Activated CD4-positive, alpha-beta T cell treated with anti-CD3 and anti-CD28 coated beads, Interleukin-2, amount 10 ng/mL, durations not matched to agents 7 days and 5 days (primary cell): ENCODE results near the gene NPR2. TPM values are rescaled to one million over a fixed set of nuclear protein-coding genes. Genes with fewer than 3 reads are reported as not detected.

ENCODE experiments used
- CTCF ChIA-PET: fragments of 350-600 bp; sonication (Branson Sonifier 250); formaldehyde crosslinking; loops from one replicate; lab custom pipeline; 2021; ENCODE audit warnings: antibody characterized with exemption; lab: Charles Lee
- POLR2A ChIA-PET: fragments of 350-600 bp; sonication (Branson Sonifier 250); formaldehyde crosslinking; loops from one replicate; lab custom pipeline; 2021; ENCODE audit warnings: antibody characterized with exemption; lab: Charles Lee
- DNase-seq: peaks from one replicate; pipeline ENCODE4 v3.0.0-alpha.2; 2020
- H3K27ac Mint-ChIP-seq: one replicate; pipeline ENCODE4 v1.8.0; 2021; ENCODE audit warnings: mild to moderate bottlenecking, moderate library complexity, mixed read lengths
- H3K27me3 Mint-ChIP-seq: one replicate; pipeline ENCODE4 v1.8.0; 2021; ENCODE audit warnings: mixed read lengths
- H3K36me3 Mint-ChIP-seq: one replicate; pipeline ENCODE4 v1.8.0; 2021; ENCODE audit warnings: low read depth, mixed read lengths
- H3K4me1 Mint-ChIP-seq: one replicate; pipeline ENCODE4 v1.8.0; 2021; ENCODE audit warnings: mixed read lengths
- H3K4me3 Mint-ChIP-seq: one replicate; pipeline ENCODE4 v1.8.0; 2021; ENCODE audit warnings: mild to moderate bottlenecking, moderate library complexity, mixed read lengths
- H3K9me3 Mint-ChIP-seq: one replicate; pipeline ENCODE4 v1.8.0; 2021; ENCODE audit warnings: mixed read lengths
- total RNA-seq, 2 experiments: library from RNA; stranded (reverse); gene quantifications; one replicate each; pipeline ENCODE4 v1.2.3, GENCODE V29; 2021

The NPR2 gene
- total RNA-seq, 2 experiments from 2014 or later, result 8.7 to 11.7 TPM

DNA sequence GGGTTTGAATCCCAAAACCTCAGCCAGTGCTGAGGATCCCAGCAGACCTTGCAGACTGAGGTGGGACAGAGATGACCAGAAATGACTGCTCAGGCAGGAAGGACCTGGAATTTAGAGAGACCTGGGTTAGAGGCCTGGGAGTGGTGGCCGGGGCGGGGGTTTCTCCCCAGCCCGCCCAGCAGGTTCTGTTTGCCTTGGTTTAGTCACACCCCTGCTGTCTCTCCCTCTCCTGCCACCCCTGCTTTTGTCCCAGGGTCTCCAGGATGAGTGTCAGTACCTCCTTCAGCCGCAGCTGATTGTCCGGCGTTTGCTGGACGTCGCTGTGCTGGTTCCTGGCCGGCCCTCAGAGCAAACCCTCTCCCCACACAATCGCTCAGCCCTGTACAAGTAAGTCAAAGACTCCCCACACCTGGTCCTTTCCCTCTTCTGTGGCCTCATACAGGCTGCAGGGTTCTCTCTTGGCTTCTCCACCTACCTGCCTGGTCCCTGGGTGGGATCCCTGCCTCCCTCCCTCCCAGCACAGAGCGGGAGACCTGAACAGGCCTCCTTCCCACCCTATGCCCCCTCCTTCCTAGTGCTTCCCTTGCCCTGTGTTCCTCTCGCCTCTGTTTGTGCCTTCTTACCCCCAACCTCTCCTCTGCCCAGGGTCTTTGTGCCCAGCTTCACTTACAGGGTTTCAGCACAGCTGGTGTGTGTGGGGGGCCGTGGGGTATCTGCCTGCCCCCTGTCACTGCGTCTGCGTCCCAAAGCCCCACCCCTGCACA, 49.7 kb downstream of the NPR2 start:
- DNase-seq, result no peak
- peaks cover 17% of the 10 kb centered on the region for H3K4me1 Mint-ChIP-seq
- H3K9me3 Mint-ChIP-seq, result no peaks in the 10 kb centered on the region
- H3K27ac Mint-ChIP-seq, result no peak overlapping the region
- no peaks in the 10 kb centered on the region for H3K36me3 Mint-ChIP-seq
- POLR2A ChIA-PET, result interaction anchor here (0.6 kb wide), 1 partner anchor 1793 kb away, joined by 9 read pairs; no protein-coding TSS in a partner anchor
- H3K4me3 Mint-ChIP-seq, result no peak overlapping the region
- H3K27me3 Mint-ChIP-seq, result no peaks in the 10 kb centered on the region
- CTCF ChIA-PET, result interaction anchor here (1.1 to 1.7 kb wide), 3 partner anchors 13 to 15 kb away, joined by 4 to 6 read pairs (median 6); no protein-coding TSS in a partner anchor

DNA sequence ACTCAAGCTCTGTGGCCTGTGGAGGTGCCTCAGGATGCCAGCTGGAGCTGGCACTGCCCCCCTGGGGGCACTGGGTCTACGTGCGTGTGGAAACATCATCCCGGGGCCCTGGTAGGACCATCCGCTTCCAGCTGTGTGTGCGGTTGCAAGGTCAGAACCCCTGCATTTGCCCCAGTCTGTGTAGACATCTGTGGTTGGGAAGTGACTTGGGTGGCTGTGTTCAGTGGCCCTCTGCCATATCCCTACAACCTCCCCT, 50.2 kb downstream of the NPR2 start:
- ChIA-PET POLR2A (interaction anchor here (0.6 kb wide), 1 partner anchor 1794 kb away, joined by 9 read pairs; no protein-coding TSS in a partner anchor), CTCF (interaction anchor here (1.0 to 1.7 kb wide), 3 partner anchors 13 to 18 kb away, joined by 3 to 6 read pairs (median 4); no protein-coding TSS in a partner anchor)
- no peaks in the 10 kb centered on the region for H3K27me3 Mint-ChIP-seq
- no peaks in the 10 kb centered on the region for H3K9me3 Mint-ChIP-seq
- H3K4me1 Mint-ChIP-seq, result peaks cover 18% of the 10 kb centered on the region
- no peak overlapping the region for H3K4me3 Mint-ChIP-seq
- H3K36me3 Mint-ChIP-seq, result no peaks in the 10 kb centered on the region
- H3K27ac Mint-ChIP-seq, result no peak overlapping the region
- no peak for DNase-seq

DNA sequence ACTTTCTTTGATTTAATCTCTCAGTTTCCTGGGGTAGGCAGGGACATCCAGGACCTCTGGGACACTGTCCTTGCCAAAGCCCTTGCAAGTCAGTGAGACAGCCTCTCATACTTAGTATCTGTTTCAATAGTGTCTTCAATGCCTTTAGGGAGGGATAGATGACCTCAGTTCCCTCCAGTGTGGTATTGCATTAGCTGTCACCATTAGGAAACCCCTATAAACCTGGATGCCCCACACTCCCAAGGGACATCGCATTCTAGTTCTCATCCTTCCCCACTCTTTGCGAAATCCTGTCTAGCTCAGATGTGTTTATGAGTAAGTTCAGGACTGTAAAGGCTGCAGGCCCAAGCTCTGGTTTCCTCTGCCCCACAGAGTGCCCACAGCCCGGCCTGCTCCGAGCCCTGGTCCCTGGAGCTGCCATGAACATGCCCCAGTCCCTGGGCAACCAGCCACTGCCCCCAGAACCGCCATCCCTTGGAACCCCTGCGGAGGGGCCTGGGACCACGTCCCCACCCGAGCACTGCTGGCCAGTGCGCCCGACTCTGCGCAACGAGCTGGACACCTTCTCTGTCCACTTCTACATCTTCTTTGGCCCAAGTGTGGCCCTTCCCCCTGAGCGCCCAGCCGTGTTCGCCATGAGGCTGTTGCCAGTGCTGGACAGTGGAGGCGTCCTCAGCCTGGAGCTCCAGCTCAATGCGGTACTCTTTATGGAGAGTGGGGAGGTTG, 50.8 kb downstream of the NPR2 start:
- no peak for DNase-seq
- H3K36me3 Mint-ChIP-seq, result no peaks in the 10 kb centered on the region
- peaks cover 22% of the 10 kb centered on the region for H3K4me1 Mint-ChIP-seq
- CTCF ChIA-PET, result interaction anchor here (0.6 to 1.7 kb wide), 4 partner anchors 12 to 789 kb away, joined by 3 to 6 read pairs (median 4); no protein-coding TSS in a partner anchor
- H3K9me3 Mint-ChIP-seq, result no peaks in the 10 kb centered on the region
- no peak overlapping the region for H3K4me3 Mint-ChIP-seq
- no peak overlapping the region for H3K27ac Mint-ChIP-seq
- POLR2A ChIA-PET, result interaction anchor here (0.6 kb wide), 1 partner anchor 1794 kb away, joined by 9 read pairs; no protein-coding TSS in a partner anchor
- H3K27me3 Mint-ChIP-seq, result no peaks in the 10 kb centered on the region

DNA sequence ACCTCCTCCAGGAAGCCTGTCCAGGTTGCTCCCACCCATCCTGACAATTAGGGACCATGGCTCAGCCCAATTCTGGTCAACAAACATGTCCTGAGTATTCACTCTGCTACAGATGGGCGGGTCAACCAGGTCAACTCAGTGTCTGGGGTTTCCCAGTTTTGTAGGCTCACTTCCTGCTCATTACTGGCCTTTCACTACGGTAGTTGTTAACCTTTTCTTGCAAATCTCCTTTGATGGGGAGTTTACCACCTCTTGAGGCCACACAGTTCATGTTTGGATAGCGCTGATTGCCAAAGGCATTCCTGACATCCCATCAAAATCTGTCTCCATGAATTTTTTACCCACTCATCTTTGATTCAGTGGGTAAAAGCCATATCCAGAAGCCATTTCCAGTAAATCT, 51.4 kb downstream of the NPR2 start:
- no peak for DNase-seq
- ChIA-PET CTCF (interaction anchor here (0.6 kb wide), 1 partner anchor 788 kb away, joined by 4 read pairs; no protein-coding TSS in a partner anchor), POLR2A (no interaction called here)
- H3K27me3 Mint-ChIP-seq, result no peaks in the 10 kb centered on the region
- H3K9me3 Mint-ChIP-seq, result no peaks in the 10 kb centered on the region
- peaks cover 22% of the 10 kb centered on the region for H3K4me1 Mint-ChIP-seq
- no peaks in the 10 kb centered on the region for H3K36me3 Mint-ChIP-seq
- H3K27ac Mint-ChIP-seq, result no peak overlapping the region
- H3K4me3 Mint-ChIP-seq, result no peak overlapping the region

DNA sequence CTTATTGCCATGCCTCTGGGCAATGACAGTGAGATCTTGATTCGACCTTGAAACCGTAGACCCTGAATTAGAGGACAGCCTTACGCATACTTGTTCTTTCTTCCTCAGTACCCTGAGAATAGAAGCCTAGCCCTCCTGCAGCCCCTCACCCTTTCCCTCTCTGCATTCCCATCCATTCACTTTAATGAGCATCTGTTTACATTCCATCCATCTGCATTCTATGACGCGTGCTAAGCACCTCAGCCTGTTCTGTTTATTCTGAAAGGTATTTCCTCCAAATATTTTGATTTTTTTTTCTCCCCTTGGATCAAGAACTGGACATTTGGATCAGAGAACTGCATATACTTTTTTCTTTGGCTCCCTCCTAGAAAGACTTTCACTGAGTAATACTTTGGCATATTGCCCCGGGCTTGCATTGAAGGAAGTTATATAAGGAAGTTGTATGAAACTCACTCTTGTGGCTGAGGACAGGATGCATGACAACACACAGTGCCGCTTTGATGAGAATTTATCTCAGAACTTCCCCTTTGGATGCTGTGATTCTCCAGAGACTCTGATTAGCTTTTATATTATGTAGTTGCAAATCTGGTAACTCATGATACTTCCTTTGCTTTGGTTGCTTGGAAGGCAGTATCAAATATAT, 53.4 kb downstream of the NPR2 start:
- CTCF ChIA-PET, result interaction anchor here (0.8 to 1.9 kb wide), 3 partner anchors 18 to 54 kb away, joined by 3 to 4 read pairs (median 3); partner anchors contain the start of gene SPAG8
- DNase-seq, result peak; percentile 41
- no peak overlapping the region for H3K4me3 Mint-ChIP-seq

DNA sequence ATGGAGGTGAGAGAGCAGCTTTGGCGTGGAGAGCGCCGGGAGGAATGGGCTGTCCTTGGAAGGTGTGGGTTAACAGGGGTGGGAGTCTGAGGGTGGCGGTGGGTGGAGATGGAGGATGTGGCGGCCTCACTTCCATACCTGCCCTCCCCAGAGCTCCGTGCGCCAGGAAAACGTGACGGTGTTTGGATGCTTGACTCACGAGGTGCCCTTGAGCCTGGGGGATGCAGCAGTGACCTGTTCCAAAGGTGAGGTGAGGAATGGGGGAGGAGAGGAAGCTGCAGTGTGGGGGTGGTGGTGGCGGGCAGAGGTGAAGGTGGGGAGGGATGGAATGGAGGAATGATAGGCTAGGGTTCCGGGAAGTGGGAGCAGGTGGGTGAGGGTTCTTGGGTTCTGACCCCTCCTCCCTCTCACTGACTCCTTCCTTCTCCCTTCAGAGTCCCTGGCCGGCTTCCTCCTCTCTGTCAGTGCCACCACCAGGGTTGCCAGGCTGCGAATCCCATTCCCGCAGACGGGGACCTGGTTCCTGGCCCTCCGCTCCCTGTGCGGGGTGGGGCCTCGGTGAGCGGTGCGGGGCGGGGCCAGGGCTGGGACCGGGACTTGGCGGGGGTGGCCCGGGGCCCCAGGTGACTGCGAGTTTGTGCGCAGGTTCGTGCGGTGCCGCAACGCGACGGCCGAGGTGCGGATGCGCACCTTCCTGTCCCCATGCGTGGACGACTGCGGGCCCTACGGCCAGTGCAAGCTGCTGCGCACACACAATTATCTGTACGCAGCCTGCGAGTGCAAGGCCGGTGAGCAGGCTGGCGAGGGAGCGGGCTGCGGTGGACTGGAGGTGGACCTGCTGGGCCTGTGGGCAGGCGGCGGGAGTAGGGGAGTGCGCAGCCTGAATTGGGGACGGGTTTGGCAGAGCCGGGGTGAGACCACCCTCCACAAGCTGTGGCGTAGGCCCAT, 54.7 kb downstream of the NPR2 start:
- H3K4me3 Mint-ChIP-seq, result no peak overlapping the region
- peaks cover 22% of the 10 kb centered on the region for H3K4me1 Mint-ChIP-seq
- CTCF ChIA-PET, result interaction anchor here (1.0 to 2.5 kb wide), 4 partner anchors 10 to 75 kb away, joined by 3 to 9 read pairs (median 5); no protein-coding TSS in a partner anchor
- no peaks in the 10 kb centered on the region for H3K27me3 Mint-ChIP-seq
- no peak for DNase-seq
- H3K27ac Mint-ChIP-seq, result peak overlapping the region; percentile 33
- no peaks in the 10 kb centered on the region for H3K9me3 Mint-ChIP-seq
- H3K36me3 Mint-ChIP-seq, result no peaks in the 10 kb centered on the region
- POLR2A ChIA-PET, result interaction anchor here (0.6 kb wide), 1 partner anchor 440 kb away, joined by 3 read pairs; no protein-coding TSS in a partner anchor

More for the DNA sequence above, 53.4 kb downstream of the NPR2 start:
- Mint-ChIP-seq H3K9me3 (no peaks in the 10 kb centered on the region), H3K27ac (peak overlapping the region; percentile 6), H3K27me3 (no peaks in the 10 kb centered on the region), H3K4me1 (peaks cover 22% of the 10 kb centered on the region), H3K36me3 (no peaks in the 10 kb centered on the region)
- POLR2A ChIA-PET, result interaction anchor here (0.6 kb wide), 1 partner anchor 117 kb away, joined by 3 read pairs; no protein-coding TSS in a partner anchor

DNA sequence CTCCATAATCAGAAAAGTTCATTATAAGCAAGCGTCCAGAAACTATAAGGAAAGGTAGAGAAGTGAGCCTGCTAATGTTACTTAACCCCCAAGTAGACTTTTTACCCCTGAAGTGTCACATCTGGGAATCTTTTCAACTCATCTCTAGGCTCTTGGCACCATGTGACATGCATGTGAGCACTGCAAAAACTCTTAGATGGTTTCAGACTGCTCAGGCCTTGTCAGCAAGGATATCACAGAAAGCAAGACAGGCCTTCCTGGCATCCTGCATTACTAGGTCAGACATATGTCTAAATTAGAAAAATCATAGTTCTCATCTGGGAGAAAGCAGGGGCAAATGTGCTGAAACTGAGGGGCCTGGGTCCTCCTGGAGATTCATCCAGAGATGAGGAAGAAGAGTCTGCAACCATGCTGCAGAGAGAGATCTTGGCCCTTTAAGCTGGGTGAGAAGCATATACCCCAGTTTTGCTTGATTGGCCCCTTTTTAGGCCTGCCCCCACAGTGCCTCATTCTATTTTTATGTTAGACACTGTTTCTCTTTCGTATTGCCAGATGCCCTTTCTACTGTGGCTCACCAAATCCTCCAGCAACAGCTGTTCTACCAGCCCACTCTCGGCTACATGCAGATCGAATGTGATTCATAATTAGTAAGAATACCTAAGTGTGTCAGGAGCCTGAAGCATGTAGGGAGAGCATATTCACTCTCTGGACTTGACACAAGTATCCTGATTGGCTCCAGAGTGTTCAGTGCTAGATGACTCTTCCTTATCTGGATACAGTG, 56.6 kb downstream of the NPR2 start:
- ChIA-PET POLR2A (no interaction called here), CTCF (interaction anchor here (0.6 to 2.5 kb wide), 7 partner anchors 9 to 710 kb away, joined by 3 to 9 read pairs (median 4); no protein-coding TSS in a partner anchor)
- H3K27ac Mint-ChIP-seq, result no peak overlapping the region
- H3K4me3 Mint-ChIP-seq, result no peak overlapping the region
- no peaks in the 10 kb centered on the region for H3K27me3 Mint-ChIP-seq
- no peaks in the 10 kb centered on the region for H3K36me3 Mint-ChIP-seq
- peaks cover 22% of the 10 kb centered on the region for H3K4me1 Mint-ChIP-seq
- H3K9me3 Mint-ChIP-seq, result no peaks in the 10 kb centered on the region
- no peak for DNase-seq

DNA sequence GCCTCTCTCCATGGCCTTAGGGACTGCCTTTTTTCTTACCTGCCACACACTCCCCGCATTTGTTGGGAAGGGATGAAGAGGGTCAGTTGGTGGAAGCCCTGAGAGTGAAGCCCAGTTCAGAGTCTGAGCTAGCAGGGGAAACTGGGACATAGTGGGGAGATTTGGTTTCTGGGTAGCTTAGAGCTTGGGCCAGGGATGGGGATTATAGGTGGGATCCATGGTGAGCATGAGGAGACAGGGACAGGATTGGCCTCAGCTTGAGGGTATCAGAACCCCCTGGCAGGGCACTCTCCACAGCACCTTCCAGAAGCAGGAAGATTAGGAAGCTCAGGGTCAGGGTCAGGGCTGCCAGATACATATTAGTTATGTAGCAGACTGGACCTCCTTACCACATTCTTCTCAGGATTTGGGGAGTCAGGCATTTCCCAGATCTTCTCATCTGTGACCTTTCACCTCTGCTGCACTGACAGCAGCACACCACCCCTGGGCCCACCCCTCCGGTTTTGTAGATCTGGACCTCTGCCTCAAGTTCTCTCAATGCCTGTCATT, 61.0 kb downstream of the NPR2 start:
- no peaks in the 10 kb centered on the region for H3K36me3 Mint-ChIP-seq
- H3K9me3 Mint-ChIP-seq, result no peaks in the 10 kb centered on the region
- no peaks in the 10 kb centered on the region for H3K27me3 Mint-ChIP-seq
- DNase-seq, result no peak
- H3K4me3 Mint-ChIP-seq, result no peak overlapping the region
- H3K27ac Mint-ChIP-seq, result no peak overlapping the region
- H3K4me1 Mint-ChIP-seq, result no peaks in the 10 kb centered on the region
- ChIA-PET POLR2A (no interaction called here), CTCF (no interaction called here)

DNA sequence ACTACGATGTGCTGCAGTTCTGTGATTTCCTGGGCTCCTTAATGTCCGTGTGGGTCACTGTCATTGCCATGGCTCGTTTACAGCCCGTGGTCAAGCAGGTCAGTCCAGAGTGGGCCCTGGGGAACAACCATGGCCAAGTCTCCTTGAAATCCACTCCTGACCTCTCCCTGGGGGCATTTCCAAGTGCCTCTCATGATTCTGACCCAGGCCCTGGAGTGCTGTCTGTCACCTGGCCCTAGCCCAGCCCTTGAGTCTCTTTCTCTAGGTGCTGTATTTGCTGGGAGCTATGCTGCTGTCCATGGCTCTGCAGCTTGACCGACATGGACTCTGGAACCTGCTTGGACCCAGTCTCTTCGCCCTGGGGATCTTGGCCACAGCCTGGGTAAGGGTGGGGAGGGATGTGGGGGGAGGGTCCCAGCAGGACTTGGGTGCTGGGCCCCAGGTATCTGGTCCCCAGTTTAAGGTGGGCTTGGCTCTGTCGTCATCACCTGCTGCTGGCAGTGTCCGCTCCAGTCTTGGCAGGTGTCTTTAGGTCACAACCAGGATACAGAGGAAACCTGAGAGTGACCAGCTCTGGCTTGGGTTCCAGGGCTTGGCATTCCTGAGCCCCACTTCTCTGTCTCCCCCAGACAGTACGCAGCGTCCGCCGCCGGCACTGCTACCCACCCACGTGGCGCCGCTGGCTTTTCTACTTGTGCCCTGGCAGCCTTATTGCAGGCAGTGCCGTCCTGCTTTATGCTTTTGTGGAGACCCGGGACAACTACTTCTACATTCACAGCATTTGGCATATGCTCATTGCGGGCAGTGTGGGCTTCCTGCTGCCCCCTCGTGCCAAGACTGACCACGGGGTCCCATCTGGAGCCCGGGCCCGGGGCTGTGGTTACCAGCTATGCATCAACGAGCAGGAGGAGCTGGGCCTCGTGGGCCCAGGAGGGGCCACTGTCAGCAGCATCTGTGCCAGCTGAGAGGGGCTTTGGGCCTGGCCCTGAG, 61.8 kb downstream of the NPR2 start:
- H3K4me3 Mint-ChIP-seq, result no peak overlapping the region
- ChIA-PET CTCF (no interaction called here), POLR2A (no interaction called here)
- H3K4me1 Mint-ChIP-seq, result no peaks in the 10 kb centered on the region
- H3K36me3 Mint-ChIP-seq, result no peaks in the 10 kb centered on the region
- no peak overlapping the region for H3K27ac Mint-ChIP-seq
- no peaks in the 10 kb centered on the region for H3K9me3 Mint-ChIP-seq
- DNase-seq, result no peak
- no peaks in the 10 kb centered on the region for H3K27me3 Mint-ChIP-seq

DNA sequence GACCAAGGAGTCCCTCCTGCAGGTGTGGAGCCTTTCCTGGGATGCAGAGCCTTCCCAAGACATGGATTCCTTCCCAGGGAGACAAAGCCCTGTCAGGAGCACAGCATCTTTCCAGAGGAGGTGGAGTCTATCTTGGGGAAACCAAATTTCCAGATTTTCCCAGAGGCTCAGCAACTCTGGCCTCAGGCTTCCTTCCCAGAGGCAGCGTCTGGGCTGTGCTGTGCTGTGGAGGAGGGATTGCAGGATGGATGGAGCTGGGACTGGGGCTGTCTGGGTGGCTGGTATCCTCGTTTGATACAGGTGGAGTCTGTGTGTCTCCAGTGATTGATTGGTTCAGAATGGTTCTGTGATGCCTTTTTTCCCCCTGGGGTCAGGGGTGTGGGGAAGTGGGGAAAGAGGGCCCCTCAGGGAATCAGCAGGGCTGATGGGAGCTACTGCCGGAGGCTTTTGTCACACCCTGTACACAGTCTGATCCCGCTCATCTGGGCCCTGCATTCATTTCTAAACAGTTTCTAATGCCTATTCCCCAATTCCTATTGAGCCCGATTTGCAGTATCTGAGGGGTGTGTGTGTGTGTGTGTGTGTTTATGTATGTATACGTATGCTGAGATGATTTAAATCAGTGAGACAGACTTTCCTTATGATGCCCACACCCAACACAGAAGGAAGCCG, 62.8 kb downstream of the NPR2 start:
- DNase-seq, result no peak
- H3K4me1 Mint-ChIP-seq, result peaks cover 4% of the 10 kb centered on the region
- ChIA-PET POLR2A (no interaction called here), CTCF (interaction anchor here (0.8 to 1.4 kb wide), 2 partner anchors 10 to 12 kb away, joined by 3 to 4 read pairs; no protein-coding TSS in a partner anchor)
- no peak overlapping the region for H3K4me3 Mint-ChIP-seq
- H3K27me3 Mint-ChIP-seq, result no peaks in the 10 kb centered on the region
- H3K9me3 Mint-ChIP-seq, result no peaks in the 10 kb centered on the region
- no peak overlapping the region for H3K27ac Mint-ChIP-seq
- no peaks in the 10 kb centered on the region for H3K36me3 Mint-ChIP-seq
